Measurements from ENCODE around the gene NAGS. TPM values are rescaled to one million over a fixed set of nuclear protein-coding genes. Genes with fewer than 3 reads are reported as not detected.

The NAGS gene
- total and polyA plus RNA-seq, 2 donors from 2014 or later: 3.5 to 8.7 TPM

DNA sequence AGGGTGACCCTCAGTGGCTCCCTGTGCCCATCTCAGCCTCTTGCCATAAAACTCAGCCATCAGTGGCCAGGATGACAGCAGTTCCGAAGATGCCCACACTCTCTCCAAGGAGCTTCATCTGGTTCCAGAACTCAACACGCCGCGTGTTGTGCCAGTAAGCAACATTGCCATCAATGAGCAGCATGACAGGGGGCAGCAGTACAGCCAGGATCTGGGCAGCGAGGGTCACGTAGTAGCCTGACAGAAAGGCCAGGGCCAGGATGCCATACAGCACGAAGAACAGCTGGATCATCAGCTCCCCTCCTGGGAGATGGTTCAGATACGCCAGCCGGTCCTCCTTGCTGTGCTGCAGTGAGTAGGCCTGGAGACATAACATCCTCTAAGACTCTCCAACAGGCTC lies 7.5 kb downstream of the NAGS start:
- TF ChIP-seq, protein P1, sequence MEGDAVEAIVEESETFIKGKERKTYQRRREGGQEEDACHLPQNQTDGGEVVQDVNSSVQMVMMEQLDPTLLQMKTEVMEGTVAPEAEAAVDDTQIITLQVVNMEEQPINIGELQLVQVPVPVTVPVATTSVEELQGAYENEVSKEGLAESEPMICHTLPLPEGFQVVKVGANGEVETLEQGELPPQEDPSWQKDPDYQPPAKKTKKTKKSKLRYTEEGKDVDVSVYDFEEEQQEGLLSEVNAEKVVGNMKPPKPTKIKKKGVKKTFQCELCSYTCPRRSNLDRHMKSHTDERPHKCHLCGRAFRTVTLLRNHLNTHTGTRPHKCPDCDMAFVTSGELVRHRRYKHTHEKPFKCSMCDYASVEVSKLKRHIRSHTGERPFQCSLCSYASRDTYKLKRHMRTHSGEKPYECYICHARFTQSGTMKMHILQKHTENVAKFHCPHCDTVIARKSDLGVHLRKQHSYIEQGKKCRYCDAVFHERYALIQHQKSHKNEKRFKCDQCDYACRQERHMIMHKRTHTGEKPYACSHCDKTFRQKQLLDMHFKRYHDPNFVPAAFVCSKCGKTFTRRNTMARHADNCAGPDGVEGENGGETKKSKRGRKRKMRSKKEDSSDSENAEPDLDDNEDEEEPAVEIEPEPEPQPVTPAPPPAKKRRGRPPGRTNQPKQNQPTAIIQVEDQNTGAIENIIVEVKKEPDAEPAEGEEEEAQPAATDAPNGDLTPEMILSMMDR (IDR thresholded peaks at IDR 0.05; ENCODE audit: borderline replicate concordance, extremely low read depth, insufficient read depth): no peak
- Histone ChIP-seq H3K36me3 (ENCODE audit: control insufficient read depth in 2 of 3, insufficient read depth in 3 of 3, low read length in 3 of 3) (peaks cover 0 to 9% (median 7%) of the 10 kb centered on the region in 3 donors), H3K4me1 (ENCODE audit: control insufficient read depth in 2 of 3, insufficient read depth in 2 of 3, low read depth in 1 of 3, low read length in 3 of 3) (peaks cover 0 to 28% (median 0%) of the 10 kb centered on the region in 3 donors), H3K27me3 (ENCODE audit: control insufficient read depth, insufficient read depth, low read length) (no peaks in the 10 kb centered on the region), H3K9ac (ENCODE audit: low read length in 3 of 3) (no peak overlapping the region), H3K9me3 (ENCODE audit: control insufficient read depth in 2 of 3, insufficient read depth in 1 of 3, low read length in 3 of 3) (no peaks in the 10 kb centered on the region), H3K27ac (ENCODE audit: low read depth in 2 of 2, low read length in 2 of 2) (no peak overlapping the region), H3K4me3 (ENCODE audit: low read length in 3 of 3) (no peak overlapping the region)
- intact Hi-C loops (cut with DNase I): no loop called here
- DNase-seq (no peak), FAIRE-seq (no peak)

DNA sequence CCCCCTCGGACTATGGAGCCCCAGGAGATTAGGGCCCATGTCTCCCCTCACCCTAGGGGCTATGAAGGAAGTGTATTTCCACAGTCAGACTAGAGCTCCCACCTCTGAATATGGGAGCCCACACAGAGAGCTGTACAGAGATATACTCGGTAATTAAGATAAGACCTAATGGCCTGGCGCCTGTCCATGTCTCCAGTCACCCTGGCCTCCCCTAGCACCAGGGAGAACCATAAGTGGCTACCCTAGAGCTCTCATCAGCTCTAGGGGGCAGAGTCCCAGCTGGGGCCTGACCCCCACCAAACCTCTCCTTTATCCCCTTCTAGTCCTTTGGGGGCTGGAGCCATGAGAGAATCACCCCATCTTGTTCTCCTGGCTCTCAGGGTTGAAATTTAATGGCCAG lies 8.0 kb downstream of the NAGS start:
- Histone ChIP-seq H3K9me3 (ENCODE audit: control insufficient read depth in 2 of 3, insufficient read depth in 1 of 3, low read length in 3 of 3) (no peaks in the 10 kb centered on the region), H3K9ac (ENCODE audit: low read length in 3 of 3) (no peak overlapping the region), H3K27ac (ENCODE audit: low read depth in 2 of 2, low read length in 2 of 2) (no peak overlapping the region), H3K4me1 (ENCODE audit: control insufficient read depth in 2 of 3, insufficient read depth in 2 of 3, low read depth in 1 of 3, low read length in 3 of 3) (peaks cover 0 to 24% (median 0%) of the 10 kb centered on the region in 3 donors), H3K27me3 (ENCODE audit: control insufficient read depth, insufficient read depth, low read length) (no peaks in the 10 kb centered on the region), H3K36me3 (ENCODE audit: control insufficient read depth in 2 of 3, insufficient read depth in 3 of 3, low read length in 3 of 3) (peaks cover 0 to 9% (median 7%) of the 10 kb centered on the region in 3 donors), H3K4me3 (ENCODE audit: low read length in 3 of 3) (no peak overlapping the region)
- FAIRE-seq: no peak
- DNase-seq: no peak
- TF ChIP-seq, protein P1 (IDR thresholded peaks at IDR 0.05; ENCODE audit: borderline replicate concordance, extremely low read depth, insufficient read depth): no peak
- intact Hi-C loops (cut with DNase I): no loop called here

DNA sequence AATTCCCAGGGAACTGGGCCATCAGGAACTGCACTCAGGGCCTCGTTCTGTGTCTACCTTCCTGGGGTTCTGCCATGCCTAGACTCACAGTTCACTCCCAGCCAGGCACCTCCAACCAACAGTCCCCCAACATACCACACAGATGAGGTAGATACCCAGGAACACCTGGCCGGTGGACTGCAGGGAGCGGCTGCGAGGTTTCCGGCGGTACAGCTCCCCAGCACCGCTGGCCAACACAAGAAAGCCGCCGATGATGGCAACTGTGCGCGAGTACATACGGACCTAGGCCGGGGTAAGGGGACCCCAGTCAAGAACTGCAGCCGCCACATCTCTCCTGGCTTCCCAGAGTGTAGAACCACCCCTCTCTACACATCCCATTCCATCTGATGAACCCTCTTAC lies 8.5 kb downstream of the NAGS start:
- Histone ChIP-seq H3K4me3 (ENCODE audit: low read length in 3 of 3) (no peak overlapping the region), H3K27me3 (ENCODE audit: control insufficient read depth, insufficient read depth, low read length) (no peaks in the 10 kb centered on the region), H3K9me3 (ENCODE audit: control insufficient read depth in 2 of 3, insufficient read depth in 1 of 3, low read length in 3 of 3) (no peaks in the 10 kb centered on the region), H3K27ac (ENCODE audit: low read depth in 2 of 2, low read length in 2 of 2) (no peak overlapping the region), H3K4me1 (ENCODE audit: control insufficient read depth in 2 of 3, insufficient read depth in 2 of 3, low read depth in 1 of 3, low read length in 3 of 3) (peaks cover 0 to 20% (median 0%) of the 10 kb centered on the region in 3 donors), H3K9ac (ENCODE audit: low read length in 3 of 3) (no peak overlapping the region), H3K36me3 (ENCODE audit: control insufficient read depth in 2 of 3, insufficient read depth in 3 of 3, low read length in 3 of 3) (peaks cover 0 to 9% (median 6%) of the 10 kb centered on the region in 3 donors)
- intact Hi-C loops (cut with DNase I): no loop called here
- no peak for FAIRE-seq
- TF ChIP-seq, protein P1 (IDR thresholded peaks at IDR 0.05; ENCODE audit: borderline replicate concordance, extremely low read depth, insufficient read depth): no peak
- no peak for DNase-seq

DNA sequence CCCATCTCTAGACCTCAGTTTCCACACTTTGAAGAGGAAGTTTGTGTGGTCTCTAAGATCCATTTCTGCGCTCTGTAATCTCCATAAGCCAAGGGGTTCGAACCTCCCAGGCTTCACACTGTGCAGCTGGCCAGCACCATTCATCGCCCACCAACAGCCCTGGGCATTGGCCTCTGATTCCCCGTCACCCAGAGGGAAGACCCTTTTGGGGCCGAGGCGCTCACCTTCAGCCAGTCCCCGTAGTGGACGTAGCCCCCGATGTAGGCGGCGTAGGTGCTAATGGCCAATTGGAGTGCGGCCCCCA lies 9.7 kb downstream of the NAGS start:
- Histone ChIP-seq H3K27ac (ENCODE audit: low read depth in 2 of 2, low read length in 2 of 2) (no peak overlapping the region), H3K36me3 (ENCODE audit: control insufficient read depth in 2 of 3, insufficient read depth in 3 of 3, low read length in 3 of 3) (peaks cover 0 to 7% (median 2%) of the 10 kb centered on the region in 3 donors), H3K9ac (ENCODE audit: low read length in 3 of 3) (peak overlapping the region; percentile 73 to 88 (median 86)), H3K9me3 (ENCODE audit: control insufficient read depth in 2 of 3, insufficient read depth in 1 of 3, low read length in 3 of 3) (no peaks in the 10 kb centered on the region), H3K4me3 (ENCODE audit: low read length in 3 of 3) (peak overlapping the region; percentile 81 to 97 (median 94)), H3K4me1 (ENCODE audit: control insufficient read depth in 2 of 3, insufficient read depth in 2 of 3, low read depth in 1 of 3, low read length in 3 of 3) (peaks cover 0 to 14% (median 0%) of the 10 kb centered on the region in 3 donors), H3K27me3 (ENCODE audit: control insufficient read depth, insufficient read depth, low read length) (no peaks in the 10 kb centered on the region)
- intact Hi-C loops (cut with DNase I): no loop called here
- DNase-seq (no peak), FAIRE-seq (no peak)
- TF ChIP-seq, protein P1 (IDR thresholded peaks at IDR 0.05; ENCODE audit: borderline replicate concordance, extremely low read depth, insufficient read depth): no peak

All from kidney (tissue), 14 donors.